Thoracic aorta (tissue), 2 donors: ENCODE measurements around the gene CALCOCO2. TPM values are rescaled to one million over a fixed set of nuclear protein-coding genes. Genes with fewer than 3 reads are reported as not detected.
A peak's percentile ranks its signal among the peaks of the same experiment; 100 is the strongest.

ENCODE experiments used
- ATAC-seq: fragments of 150-250 bp; one replicate; pipeline ENCODE4 v1.8.0; 2017; ENCODE audit warnings: low read depth; ENCODE audit not compliant: insufficient number of reproducible peaks, low FRiP score
- DNase-seq: peaks from one replicate; pipeline ENCODE4 v3.0.0-alpha.2; 2020; ENCODE audit warnings: low spot score
- H3K27ac ChIP-seq, 2 donors: fragments of 200-600 bp; sonication (generic); 1 replicate in 1 of 2; 2 replicates in 1 of 2; pipeline ENCODE4 v1.5.1; 2016; ENCODE audit warnings: mild to moderate bottlenecking in 2 of 2, moderate library complexity in 2 of 2
- H3K27me3 ChIP-seq: fragments of 200-600 bp; sonication (generic); replicated peaks from 2 replicates; pipeline ENCODE4 v1.6.0; 2016; ENCODE audit warnings: mild to moderate bottlenecking; ENCODE audit not compliant: insufficient read depth
- H3K36me3 ChIP-seq: fragments of 200-600 bp; sonication (generic); one replicate; pipeline ENCODE4 v1.5.1; 2016
- H3K4me1 ChIP-seq, 2 donors: fragments of 200-600 bp; sonication (generic); 1 replicate in 1 of 2; 2 replicates in 1 of 2; pipeline versions ENCODE4 v1.5.1 to v1.6.0; 2016; ENCODE audit warnings: low read depth in 2 of 2, mild to moderate bottlenecking in 1 of 2; ENCODE audit not compliant: control insufficient read depth in 1 of 2
- H3K4me3 ChIP-seq: fragments of 200-600 bp; sonication (generic); 2 replicates; pipeline ENCODE4 v1.5.1; 2016; ENCODE audit warnings: mild to moderate bottlenecking
- H3K9me3 ChIP-seq: fragments of 200-600 bp; sonication (generic); 2 replicates; pipeline ENCODE4 v1.5.1; 2016
- total RNA-seq, 2 donors: library from RNA; depleted of rRNA; stranded (reverse); fragments of >200 nt; gene quantifications; one replicate each; pipeline versions ENCODE4 v1.1.0 to v1.2.3, GENCODE V29; 2016
- TF ChIP-seq, protein P1 (sequence below): fragments of 200-600 bp; sonication (generic); IDR thresholded peaks from one replicate; pipeline ENCODE4 v1.5.1; 2019; ENCODE audit warnings: antibody characterized with exemption

Gene CALCOCO2
- total RNA-seq, 2 donors from 2014 or later, result 122 to 192 TPM

DNA sequence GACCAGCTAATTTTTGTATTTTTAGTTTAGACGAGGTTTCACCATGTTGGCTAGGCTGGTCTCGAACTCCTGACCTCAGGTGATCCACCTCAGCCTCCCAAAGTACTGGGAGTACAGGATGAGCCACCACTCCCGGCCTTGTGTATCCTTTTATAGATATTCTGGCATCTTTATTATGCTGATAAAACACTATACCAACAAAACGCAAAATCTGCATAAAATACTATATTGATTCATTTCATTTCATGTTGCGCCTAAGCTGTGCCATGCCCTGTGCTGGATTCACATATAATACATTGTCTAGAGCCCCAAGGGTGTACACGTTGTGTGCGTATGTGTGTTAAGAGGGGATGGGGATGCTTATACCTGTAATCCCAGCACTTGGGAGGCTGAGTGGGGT is 73.6 kb downstream of the CALCOCO2 start:
- Histone ChIP-seq H3K9me3 (no peaks in the 10 kb centered on the region), H3K36me3 (no peaks in the 10 kb centered on the region), H3K4me1 (peaks cover 7 to 10% of the 10 kb centered on the region in 2 donors), H3K4me3 (no peak overlapping the region), H3K27ac (no peak overlapping the region), H3K27me3 (no peaks in the 10 kb centered on the region)
- no peak for ATAC-seq
- TF ChIP-seq, protein P1, sequence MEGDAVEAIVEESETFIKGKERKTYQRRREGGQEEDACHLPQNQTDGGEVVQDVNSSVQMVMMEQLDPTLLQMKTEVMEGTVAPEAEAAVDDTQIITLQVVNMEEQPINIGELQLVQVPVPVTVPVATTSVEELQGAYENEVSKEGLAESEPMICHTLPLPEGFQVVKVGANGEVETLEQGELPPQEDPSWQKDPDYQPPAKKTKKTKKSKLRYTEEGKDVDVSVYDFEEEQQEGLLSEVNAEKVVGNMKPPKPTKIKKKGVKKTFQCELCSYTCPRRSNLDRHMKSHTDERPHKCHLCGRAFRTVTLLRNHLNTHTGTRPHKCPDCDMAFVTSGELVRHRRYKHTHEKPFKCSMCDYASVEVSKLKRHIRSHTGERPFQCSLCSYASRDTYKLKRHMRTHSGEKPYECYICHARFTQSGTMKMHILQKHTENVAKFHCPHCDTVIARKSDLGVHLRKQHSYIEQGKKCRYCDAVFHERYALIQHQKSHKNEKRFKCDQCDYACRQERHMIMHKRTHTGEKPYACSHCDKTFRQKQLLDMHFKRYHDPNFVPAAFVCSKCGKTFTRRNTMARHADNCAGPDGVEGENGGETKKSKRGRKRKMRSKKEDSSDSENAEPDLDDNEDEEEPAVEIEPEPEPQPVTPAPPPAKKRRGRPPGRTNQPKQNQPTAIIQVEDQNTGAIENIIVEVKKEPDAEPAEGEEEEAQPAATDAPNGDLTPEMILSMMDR, result no peak
- no peak for DNase-seq

DNA sequence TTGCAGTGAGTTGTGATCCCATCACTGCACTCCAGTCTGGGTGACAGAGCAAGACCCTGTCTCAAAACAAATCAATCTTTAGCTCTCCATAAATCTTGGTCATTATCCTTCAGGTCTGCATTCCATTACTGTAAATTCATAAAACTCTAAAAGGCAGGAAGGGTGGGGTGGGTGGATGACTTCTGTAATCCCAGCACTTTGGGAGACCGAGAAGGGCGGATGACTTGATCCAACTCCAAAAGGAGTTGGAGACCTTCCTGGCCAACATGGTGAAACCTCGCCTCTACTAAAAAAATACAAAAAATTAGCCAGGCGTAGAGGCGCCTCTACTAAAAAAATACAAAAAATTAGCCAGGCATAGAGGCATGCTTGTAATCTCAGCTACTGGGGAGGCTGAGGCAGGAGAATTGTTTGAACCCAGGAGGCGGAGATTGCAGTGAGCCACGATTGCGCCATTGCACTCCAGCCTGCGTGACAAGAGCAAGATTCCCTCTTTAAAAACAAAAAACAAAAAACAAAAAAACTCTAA is 75.2 kb downstream of the CALCOCO2 start:
- Histone ChIP-seq H3K9me3 (no peaks in the 10 kb centered on the region), H3K36me3 (no peaks in the 10 kb centered on the region), H3K27me3 (no peaks in the 10 kb centered on the region), H3K27ac (no peak overlapping the region), H3K4me3 (no peak overlapping the region), H3K4me1 (peaks cover 22 to 27% of the 10 kb centered on the region in 2 donors)
- ATAC-seq (no peak), DNase-seq (no peak)
- TF ChIP-seq, protein P1, result no peak

DNA sequence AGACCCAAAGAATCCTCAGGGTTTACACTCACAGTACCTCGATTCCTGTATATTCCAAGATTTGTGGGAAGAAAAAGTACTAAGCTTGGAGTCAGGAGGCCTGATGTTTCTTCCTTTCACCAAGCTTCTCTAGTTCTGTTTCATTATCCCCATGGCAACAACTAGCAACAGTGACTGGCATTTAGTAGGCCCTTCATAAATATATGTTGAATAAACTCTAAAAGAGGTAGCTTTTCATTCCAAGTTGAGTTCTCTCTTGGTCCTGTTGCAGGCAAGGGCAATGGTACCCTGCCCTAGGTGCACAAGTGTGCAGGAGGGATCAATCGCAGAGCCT is 76.8 kb downstream of the CALCOCO2 start:
- Histone ChIP-seq H3K4me1 (peaks cover 22 to 29% of the 10 kb centered on the region in 2 donors), H3K27ac (peak overlapping the region; percentile 68 to 80), H3K9me3 (no peaks in the 10 kb centered on the region), H3K36me3 (no peaks in the 10 kb centered on the region), H3K4me3 (peak overlapping the region; percentile 72), H3K27me3 (no peaks in the 10 kb centered on the region)
- ATAC-seq (no peak), DNase-seq (no peak)
- TF ChIP-seq, protein P1, result no peak

DNA sequence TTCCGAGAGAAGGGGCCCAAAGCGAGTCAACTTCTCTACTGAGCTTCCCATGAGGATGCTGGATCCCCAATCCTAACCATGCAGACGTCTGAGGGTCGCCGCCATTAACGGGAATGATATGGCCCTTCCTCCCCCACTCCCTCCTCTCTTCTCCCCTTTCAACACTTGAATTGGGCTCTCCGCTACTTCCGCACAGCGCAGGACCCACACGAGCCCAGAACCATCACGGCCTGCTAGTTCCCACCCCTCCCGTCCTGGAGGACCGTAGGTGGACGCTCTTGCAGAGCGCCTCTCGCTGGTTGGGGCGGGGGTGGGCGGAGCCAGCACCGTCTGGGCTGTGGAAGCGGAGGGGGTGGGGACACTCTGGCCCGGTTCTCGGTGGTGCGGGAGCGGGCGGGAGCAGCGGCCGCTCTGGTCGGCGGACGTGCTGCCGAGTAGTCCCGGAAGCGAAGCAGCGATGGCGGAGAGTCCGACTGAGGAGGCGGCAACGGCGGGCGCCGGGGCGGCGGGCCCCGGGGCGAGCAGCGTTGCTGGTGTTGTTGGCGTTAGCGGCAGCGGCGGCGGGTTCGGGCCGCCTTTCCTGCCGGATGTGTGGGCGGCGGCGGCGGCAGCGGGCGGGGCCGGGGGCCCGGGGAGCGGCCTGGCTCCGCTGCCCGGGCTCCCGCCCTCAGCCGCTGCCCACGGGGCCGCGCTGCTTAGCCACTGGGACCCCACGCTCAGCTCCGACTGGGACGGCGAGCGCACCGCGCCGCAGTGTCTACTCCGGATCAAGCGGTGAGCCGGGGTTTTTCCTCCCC is 77.4 kb downstream of the CALCOCO2 start, which contains the start of gene UBE2Z:
UBE2Z (plus strand) TSS at position 361 of the 797 bp plus-strand sequence; CDS start at position 458, 97 bp downstream.
- H3K36me3 ChIP-seq, result no peaks in the 10 kb centered on the region
- peaks cover 22 to 29% of the 10 kb centered on the region in 2 donors for H3K4me1 ChIP-seq
- TF ChIP-seq, protein P1, result peak; percentile 7
- DNase-seq, result peak; percentile 74
- H3K27ac ChIP-seq, result peak within 1 kb of the TSS; percentile 68 to 80
- H3K4me3 ChIP-seq, result peak within 1 kb of the TSS; percentile 72
- no peaks in the 10 kb centered on the region for H3K9me3 ChIP-seq
- ATAC-seq, result peak; percentile 86
- H3K27me3 ChIP-seq, result no peaks in the 10 kb centered on the region

GRCh38 chr17:48908853-48909394 is 78.1 kb downstream of the CALCOCO2 start:
- no peaks in the 10 kb centered on the region for H3K36me3 ChIP-seq
- peak overlapping the region; percentile 68 to 80 for H3K27ac ChIP-seq
- ATAC-seq (peak; percentile 14), DNase-seq (peak; percentile 30)
- no peaks in the 10 kb centered on the region for H3K9me3 ChIP-seq
- peak overlapping the region; percentile 72 for H3K4me3 ChIP-seq
- no peaks in the 10 kb centered on the region for H3K27me3 ChIP-seq
- TF ChIP-seq, protein P1, result no peak
- H3K4me1 ChIP-seq, result peaks cover 22 to 29% of the 10 kb centered on the region in 2 donors
